GM12878 (cell line): Measurements from ENCODE around the gene PRDM1. TPM values are rescaled to one million over a fixed set of nuclear protein-coding genes. Genes with fewer than 3 reads are reported as not detected.

ENCODE experiments used
- ATAC-seq: fragments of 200-7000 bp; cut with Tn5 transposase; 3 replicates; pipeline ENCODE4 v1.9.1; 2020; ENCODE audit warnings: mild to moderate bottlenecking, moderate library complexity
- BruUV-seq: library from RNA; stranded (reverse); fragments of 400-500 nt; replicated peaks from 2 replicates; lab custom pipeline; 2021; lab: Mats Ljungman, UMichigan
- CTCF ChIA-PET: fragments of 300-600 bp; sonication (Branson Sonifier 250); formaldehyde crosslinking; extraction: SDS; loops from one replicate; lab custom pipeline; 2021; ENCODE audit warnings: inconsistent platforms; lab: Yijun Ruan, JAX
- POLR2A ChIA-PET: fragments of 350-600 bp; formaldehyde crosslinking; extraction: SDS; loops from one replicate; lab custom pipeline; 2021; ENCODE audit warnings: inconsistent platforms; lab: Charles Lee
- RAD21 ChIA-PET: fragments of 300-600 bp; sonication (Branson Sonifier 250); formaldehyde crosslinking; loops from one replicate; lab custom pipeline; 2023; ENCODE audit warnings: antibody characterized with exemption; ENCODE audit not compliant: unreplicated experiment; lab: Charles Lee
- SMC1A ChIA-PET: fragments of 300-600 bp; sonication (Branson Sonifier 250); formaldehyde crosslinking; loops from one replicate; lab custom pipeline; 2023; ENCODE audit not compliant: unreplicated experiment, uncharacterized antibody; lab: Charles Lee
- DNase-seq: peaks from one replicate; pipeline ENCODE4 v3.0.0-alpha.2; 2011; ENCODE audit warnings: low read depth, low spot score
- FAIRE-seq: peaks from 3 replicates; lab custom pipeline; 2011; peaks lifted over from hg19 to GRCh38; lab: Jason Lieb, UNC
- H2AFZ ChIP-seq: 2 replicates; pipeline ENCODE4 v1.6.0; 2011; ENCODE audit warnings: low read depth, low read length, control low read depth; ENCODE audit not compliant: control insufficient read depth
- H3K27ac ChIP-seq: 2 replicates; pipeline ENCODE4 v1.5.1; 2011; ENCODE audit warnings: control low read depth; ENCODE audit not compliant: control insufficient read depth, insufficient read depth
- H3K27me3 ChIP-seq, 2 experiments: replicated peaks in 1 of 2; 2 replicates each; pipeline versions ENCODE4 v1.6.0 to v1.6.1; 2011; ENCODE audit warnings: low read length in 1 of 2; ENCODE audit not compliant: control insufficient read depth in 2 of 2, insufficient read depth in 2 of 2
- H3K36me3 ChIP-seq, 2 experiments: 2 replicates each; pipeline ENCODE4 v1.5.1; 2011; ENCODE audit warnings: low read length in 1 of 2; ENCODE audit not compliant: control insufficient read depth in 2 of 2, insufficient read depth in 2 of 2
- H3K4me1 ChIP-seq: 2 replicates; pipeline ENCODE4 v1.6.1; 2011; ENCODE audit warnings: mild to moderate bottlenecking, low read length, moderate library complexity, mixed read lengths; ENCODE audit not compliant: control insufficient read depth, insufficient read depth
- H3K4me2 ChIP-seq: 2 replicates; pipeline ENCODE4 v1.6.0; 2011; ENCODE audit warnings: control low read depth; ENCODE audit not compliant: control insufficient read depth, insufficient read depth
- H3K4me3 ChIP-seq: fragments of 200-600 bp; sonication (generic); 2 replicates; pipeline ENCODE4 v1.5.1; 2016
- H3K79me2 ChIP-seq: 2 replicates; pipeline ENCODE4 v1.6.0; 2011; ENCODE audit warnings: low read length; ENCODE audit not compliant: control insufficient read depth, insufficient read depth
- H3K9ac ChIP-seq: 2 replicates; pipeline ENCODE4 v1.8.0; 2011; ENCODE audit warnings: low read length, control low read depth, mixed read lengths; ENCODE audit not compliant: control insufficient read depth, insufficient read depth
- H3K9me3 ChIP-seq: replicated peaks from 3 replicates; pipeline ENCODE4 v1.5.1; 2011; ENCODE audit warnings: mild to moderate bottlenecking, low read length; ENCODE audit not compliant: control insufficient read depth, insufficient read depth
- H4K20me1 ChIP-seq: 2 replicates; pipeline ENCODE4 v1.6.0; 2011; ENCODE audit not compliant: control insufficient read depth, insufficient read depth
- BRCA1 ChIP-seq: IDR thresholded peaks from 2 replicates; pipeline ENCODE4 v1.6.1; 2011; ENCODE audit warnings: low read depth, low read length, improper control_type of control experiment
- CEBPB ChIP-seq, 2 experiments: fragments of 150-350 bp in 1 of 2; IDR thresholded peaks; 2 replicates each; pipeline ENCODE4 v1.6.1; 2012 to 2014; ENCODE audit warnings: low read depth in 2 of 2, low read length in 2 of 2, borderline replicate concordance in 1 of 2, inconsistent platforms in 1 of 2
- CREB1 ChIP-seq: IDR thresholded peaks from 2 replicates; pipeline ENCODE4 v1.6.1; 2012; ENCODE audit warnings: low read depth, mild to moderate bottlenecking, inconsistent platforms
- E2F8 ChIP-seq: fragments of 450-650 bp; IDR thresholded peaks from 2 replicates; pipeline ENCODE4 v1.6.1; 2018; ENCODE audit warnings: mild to moderate bottlenecking, low read depth, moderate library complexity; ENCODE audit not compliant: partially characterized antibody
- FOXK2 ChIP-seq: fragments of 450-650 bp; IDR thresholded peaks from 2 replicates; pipeline ENCODE4 v1.6.1; 2017; ENCODE audit warnings: mild to moderate bottlenecking, moderate library complexity
- HSF1 ChIP-seq: fragments of 150-350 bp; IDR thresholded peaks from 2 replicates; pipeline ENCODE4 v1.6.1; 2014; ENCODE audit warnings: mild to moderate bottlenecking, low read depth, low read length
- MEF2A ChIP-seq: IDR thresholded peaks from 2 replicates; pipeline ENCODE4 v1.6.1; 2011; ENCODE audit warnings: low read depth, mild to moderate bottlenecking, low read length, moderate library complexity; ENCODE audit not compliant: insufficient read depth
- MYC ChIP-seq: IDR thresholded peaks from 2 replicates; pipeline ENCODE4 v1.6.1; 2011; ENCODE audit warnings: mild to moderate bottlenecking, low read length, moderate library complexity, inconsistent platforms; ENCODE audit not compliant: insufficient read depth, insufficient replicate concordance, insufficient read length, severe bottlenecking
- NFIC ChIP-seq: IDR thresholded peaks from 2 replicates; pipeline ENCODE4 v1.6.1; 2012; ENCODE audit warnings: low read depth, mild to moderate bottlenecking, inconsistent platforms, low read length, moderate library complexity
- NR2C2 ChIP-seq: IDR thresholded peaks from 2 replicates; pipeline ENCODE4 v1.6.1; 2011; ENCODE audit warnings: borderline replicate concordance, low read depth; ENCODE audit not compliant: control insufficient read depth, insufficient read length
- PRDM15 ChIP-seq: fragments of 450-650 bp; formaldehyde crosslinking; IDR thresholded peaks from 2 replicates; pipeline ENCODE4 v1.4.0; 2020; ENCODE audit warnings: mild to moderate bottlenecking, moderate library complexity
- RFX5 ChIP-seq: IDR thresholded peaks from 2 replicates; pipeline ENCODE4 v1.6.1; 2011; ENCODE audit warnings: low read depth, low read length, improper control_type of control experiment
- ZNF24 ChIP-seq: fragments of 450-650 bp; IDR thresholded peaks from 2 replicates; pipeline ENCODE4 v1.6.1; 2017; ENCODE audit warnings: antibody characterized with exemption, mild to moderate bottlenecking
- WGBS: methylation state at CpG from one replicate; pipeline ENCODE4 v1.1.6; 2016; ENCODE audit warnings: low lambda C conversion rate; ENCODE audit not compliant: insufficient replicate concordance, insufficient coverage; ENCODE audit errors: missing lambda C conversion rate; 5-methylcytosine and 5-hydroxymethylcytosine counted together
- in situ Hi-C: fragments of 300-500 bp; cut with MboI; formaldehyde crosslinking; loops from 9 replicates; pipeline ENCODE4 v1.14.3; 2018; ENCODE audit warnings: mixed read lengths
- intact Hi-C: fragments of 100-400 bp; cut with micrococcal nuclease; formaldehyde crosslinking; loops from one replicate; pipeline ENCODE4 v1.14.2; 2022; ENCODE audit not compliant: unreplicated experiment
- polyA plus RNA-seq, 11 experiments: library from polyadenylated mRNA; depleted of rRNA in 4 of 11; unstranded in 6 of 11; stranded (reverse) in 5 of 11; fragments of >200 nt; fragmentation: Nextera tagmentation in 4 of 11; fragmentation: Illumina TruSeq in 1 of 11; extraction: Ambion mirVana in 4 of 11; extraction: Trizol in 1 of 11; gene quantifications; 1 replicate in 1 of 11; 2 replicates in 10 of 11; pipeline versions ENCODE4 v1.2.1 to v1.2.3, GENCODE V29; 2011 to 2016; ENCODE audit warnings: inconsistent platforms in 2 of 11, missing spikeins in 2 of 11, low read depth in 1 of 11
- total RNA-seq, 4 experiments: library from RNA; depleted of rRNA in 3 of 4; stranded (reverse); fragments of >200 nt in 3 of 4; fragmentation: Illumina TruSeq in 1 of 4; extraction: Trizol in 1 of 4; gene quantifications; 2 replicates each; pipeline versions ENCODE4 v1.2.1 to v1.2.3, GENCODE V29; 2013 to 2021

Gene PRDM1
- total and polyA plus RNA-seq, 10 of the 15 experiments (the other 5 are each of a cell fraction or from before 2014, with no cell fraction given): 1.9 to 15.8 (median 4.1) TPM

GRCh38 chr6:106053484-106054205, 32.5 kb upstream of the PRDM1 start:
- ChIA-PET CTCF (interaction anchor here (0.7 kb wide), 1 partner anchor 1619 kb away, joined by 3 read pairs; no protein-coding TSS in a partner anchor), POLR2A (no interaction called here), SMC1A (no interaction called here), RAD21 (no interaction called here)
- peaks cover 0 to 2% of the 10 kb centered on the region in 2 experiments; a peak in 2 of 4 replicates for H3K27me3 ChIP-seq
- H4K20me1 ChIP-seq: no peaks in the 10 kb centered on the region
- FAIRE-seq (no peak), ATAC-seq (no peak), DNase-seq (no peak)
- H3K9me3 ChIP-seq: no peaks in the 10 kb centered on the region
- BruUV-seq: no TSS peak
- H3K27ac ChIP-seq: no peak overlapping the region
- H3K9ac ChIP-seq: no peak overlapping the region
- no peak overlapping the region for H3K4me3 ChIP-seq
- in situ Hi-C loops: no loop called here
- no peak overlapping the region for H3K4me2 ChIP-seq
- WGBS: 0% methylated on average over 3 of the region's 3 CpGs
- H2AFZ ChIP-seq: no peak overlapping the region
- no peaks in the 10 kb centered on the region for H3K79me2 ChIP-seq
- intact Hi-C loops: no loop called here
- no peaks in the 10 kb centered on the region for H3K4me1 ChIP-seq
- H3K36me3 ChIP-seq: no peaks in the 10 kb centered on the region
- TF ChIP-seq MYC: no peak
- TF ChIP-seq NFIC: no peak
- TF ChIP-seq ZNF24: no peak
- no peak for TF ChIP-seq NR2C2
- no peak for TF ChIP-seq FOXK2
- no peak for TF ChIP-seq HSF1
- TF ChIP-seq CREB1: no peak
- TF ChIP-seq BRCA1: no peak
- no peak for TF ChIP-seq E2F8
- no peak for TF ChIP-seq CEBPB (IDR thresholded peaks at IDR 0.05; ENCODE audit: borderline replicate concordance in 1 of 2, low read depth in 2 of 2, low read length in 2 of 2)
- no peak for TF ChIP-seq RFX5
- TF ChIP-seq PRDM15 (CRISPR knock-in tag): no peak
- TF ChIP-seq MEF2A: no peak
